Sigmoid colon (tissue), 7 donors: Measurements from ENCODE around the gene HDLBP. TPM values are rescaled to one million over a fixed set of nuclear protein-coding genes. Genes with fewer than 3 reads are reported as not detected.
A peak's percentile ranks its signal among the peaks of the same experiment; 100 is the strongest.

Experiments
- DNase-seq: peaks from one replicate; pipeline ENCODE4 v3.0.0-alpha.2; 2019
- H3K27ac ChIP-seq, 4 donors: fragments of 200-600 bp; sonication (generic); one replicate each; pipeline ENCODE4 v1.5.1; 2016 to 2019; ENCODE audit warnings: mild to moderate bottlenecking in 1 of 4
- H3K27me3 ChIP-seq, 3 donors: fragments of 200-600 bp; sonication (generic); one replicate each; pipeline ENCODE4 v1.5.1; 2019; ENCODE audit warnings: mild to moderate bottlenecking in 1 of 3
- H3K36me3 ChIP-seq, 4 donors: fragments of 200-600 bp; sonication (generic); one replicate each; pipeline ENCODE4 v1.5.1; 2016 to 2019
- H3K4me1 ChIP-seq, 4 donors: fragments of 200-600 bp; sonication (generic); one replicate each; pipeline ENCODE4 v1.5.1; 2017 to 2019
- H3K4me3 ChIP-seq, 4 donors: fragments of 200-600 bp; sonication (generic); one replicate each; pipeline ENCODE4 v1.5.1; 2017 to 2019; ENCODE audit warnings: mild to moderate bottlenecking in 2 of 4, moderate library complexity in 1 of 4
- H3K9me3 ChIP-seq, 4 donors: fragments of 200-600 bp in 3 of 4; sonication (generic) in 3 of 4; one replicate each; pipeline versions ENCODE4 v1.5.1 to v1.6.1; 2013 to 2019
- CTCF ChIP-seq, 4 experiments: fragments of 450-650 bp in 3 of 4; fragments of 200-600 bp in 1 of 4; IDR thresholded peaks; one replicate each; pipeline ENCODE4 v1.5.1; 2016 to 2019; ENCODE audit warnings: antibody characterized with exemption in 4 of 4, mild to moderate bottlenecking in 3 of 4, moderate library complexity in 2 of 4
- EP300 ChIP-seq, 4 donors: sonication (generic); formaldehyde crosslinking; IDR thresholded peaks; one replicate each; pipeline ENCODE4 v1.6.1; 2017; ENCODE audit warnings: antibody characterized with exemption in 4 of 4
- POLR2A ChIP-seq, 2 donors: fragments of 450-650 bp; IDR thresholded peaks; one replicate each; pipeline ENCODE4 v1.6.1; 2016; ENCODE audit warnings: antibody characterized with exemption in 2 of 2, mild to moderate bottlenecking in 2 of 2, moderate library complexity in 2 of 2
- POLR2AphosphoS5 ChIP-seq, 4 donors: sonication (generic); formaldehyde crosslinking; IDR thresholded peaks; one replicate each; pipeline ENCODE4 v1.6.1; 2017; ENCODE audit warnings: antibody characterized with exemption in 4 of 4
- WGBS, 2 donors: extraction: QIAGEN DNeasy Blood & Tissue Kit; methylation state at CpG; one replicate each; pipeline ENCODE4 v1.1.7; 2013; 5-methylcytosine and 5-hydroxymethylcytosine counted together
- intact Hi-C: fragments of 100-400 bp; cut with DNase I; formaldehyde crosslinking; loops from one replicate; pipeline ENCODE4 v1.15.1; 2023
- polyA plus RNA-seq, 3 donors: library from polyadenylated mRNA; stranded (reverse); fragments of 200-250 nt; gene quantifications; one replicate each; pipeline ENCODE4 v1.2.3, GENCODE V29; 2013
- total RNA-seq, 4 donors: library from RNA; depleted of rRNA; stranded (reverse); fragments of >200 nt; gene quantifications; one replicate each; pipeline ENCODE4 v1.1.0, GENCODE V29; 2016
- donor health status: healthy with polysubstance abuse.
- donor health status: Bipolar disorder and iron deficiency.
- donor health status: healthy.

HDLBP gene
- total and polyA plus RNA-seq, 7 donors: 115 to 281 (median 201) TPM

GRCh38 chr2:241349941-241350340, 34.5 kb upstream of the HDLBP start:
- Histone ChIP-seq H3K4me1 (peaks cover 0 to 4% (median 3%) of the 10 kb centered on the region in 4 donors), H3K27ac (no peak overlapping the region), H3K9me3 (no peaks in the 10 kb centered on the region), H3K4me3 (no peak overlapping the region), H3K36me3 (peaks cover 19 to 91% (median 65%) of the 10 kb centered on the region in 4 donors), H3K27me3 (no peaks in the 10 kb centered on the region)
- no peak for DNase-seq
- intact Hi-C loops: loop anchor here (10.0 kb wide), 2 partner anchors 285 to 355 kb away; partner anchors contain the start of genes ATG4B, ING5 and THAP4
- no peak for TF ChIP-seq EP300 (IDR thresholded peaks at IDR 0.05)
- 94 to 97% methylated on average over 8 of the region's 8 CpGs for WGBS, 2 donors

GRCh38 chr2:241344925-241345651, 29.6 kb upstream of the HDLBP start:
- H3K36me3 ChIP-seq: peaks cover 26 to 96% (median 72%) of the 10 kb centered on the region in 4 donors
- WGBS, 2 donors: 86 to 91% methylated on average over 9 of the region's 9 CpGs
- H3K4me3 ChIP-seq: no peak overlapping the region
- no peaks in the 10 kb centered on the region for H3K27me3 ChIP-seq
- H3K4me1 ChIP-seq: peaks cover 0 to 8% (median 2%) of the 10 kb centered on the region in 4 donors
- H3K9me3 ChIP-seq: no peaks in the 10 kb centered on the region
- no peak for TF ChIP-seq CTCF (IDR thresholded peaks at IDR 0.05)
- no peak for TF ChIP-seq EP300 (IDR thresholded peaks at IDR 0.05)
- no peak for TF ChIP-seq POLR2A (IDR thresholded peaks at IDR 0.05)
- TF ChIP-seq POLR2AphosphoS5 (IDR thresholded peaks at IDR 0.05): no peak
- intact Hi-C loops: no loop called here
- no peak overlapping the region for H3K27ac ChIP-seq
- DNase-seq: no peak

DNA sequence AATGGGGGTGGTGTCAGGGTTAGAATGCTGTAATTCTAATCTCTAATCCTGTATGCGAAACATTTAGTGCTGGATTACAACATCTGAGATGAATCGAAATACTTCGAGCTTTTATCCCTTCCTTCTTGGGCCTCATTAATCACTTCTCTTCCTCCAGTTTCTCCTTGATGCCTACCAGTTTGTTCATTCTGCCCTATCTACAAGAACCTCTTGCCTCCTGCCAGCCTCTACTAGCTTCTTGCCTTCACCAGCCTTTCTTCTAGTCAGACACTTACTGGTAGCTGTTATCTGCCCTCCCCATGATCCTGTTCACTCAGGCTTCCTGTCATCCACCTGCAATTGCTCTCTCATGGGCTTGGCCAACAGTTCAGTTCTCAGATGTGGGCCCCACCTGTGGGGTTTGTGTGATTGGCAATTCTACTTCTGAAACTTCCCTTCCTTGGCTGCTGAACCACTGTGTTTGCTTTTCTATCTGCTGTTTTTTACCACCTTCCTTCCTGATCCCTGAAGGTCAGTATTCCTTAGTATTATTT, 25.2 kb upstream of the HDLBP start:
- peaks cover 0 to 12% (median 4%) of the 10 kb centered on the region in 4 donors for H3K4me1 ChIP-seq
- peaks cover 17 to 88% (median 53%) of the 10 kb centered on the region in 4 donors for H3K36me3 ChIP-seq
- TF ChIP-seq EP300 (IDR thresholded peaks at IDR 0.05): no peak
- no peak for TF ChIP-seq POLR2AphosphoS5 (IDR thresholded peaks at IDR 0.05)
- no peak for TF ChIP-seq CTCF (IDR thresholded peaks at IDR 0.05)
- TF ChIP-seq POLR2A (IDR thresholded peaks at IDR 0.05): no peak
- H3K4me3 ChIP-seq: no peak overlapping the region
- no peak for DNase-seq
- WGBS, 2 donors: 83 to 89% methylated on average over 3 of the region's 3 CpGs
- intact Hi-C loops: no loop called here
- peak overlapping the region; percentile 39 to 73 (median 48) for H3K27ac ChIP-seq
- no peaks in the 10 kb centered on the region for H3K9me3 ChIP-seq
- H3K27me3 ChIP-seq: no peaks in the 10 kb centered on the region

GRCh38 chr2:241339839-241340630, 24.6 kb upstream of the HDLBP start:
- Histone ChIP-seq H3K27ac (peak overlapping the region in 3 of 4 donors; percentile 39 to 73 (median 48)), H3K27me3 (no peaks in the 10 kb centered on the region), H3K36me3 (peaks cover 17 to 88% (median 51%) of the 10 kb centered on the region in 4 donors), H3K4me1 (peaks cover 0 to 12% (median 4%) of the 10 kb centered on the region in 4 donors), H3K4me3 (no peak overlapping the region), H3K9me3 (no peaks in the 10 kb centered on the region)
- 71 to 73% methylated on average over 8 of the region's 8 CpGs for WGBS, 2 donors
- no peak for TF ChIP-seq POLR2AphosphoS5 (IDR thresholded peaks at IDR 0.05)
- no peak for TF ChIP-seq CTCF (IDR thresholded peaks at IDR 0.05)
- no peak for TF ChIP-seq POLR2A (IDR thresholded peaks at IDR 0.05)
- TF ChIP-seq EP300 (IDR thresholded peaks at IDR 0.05): no peak
- no peak for DNase-seq
- intact Hi-C loops: no loop called here

DNA sequence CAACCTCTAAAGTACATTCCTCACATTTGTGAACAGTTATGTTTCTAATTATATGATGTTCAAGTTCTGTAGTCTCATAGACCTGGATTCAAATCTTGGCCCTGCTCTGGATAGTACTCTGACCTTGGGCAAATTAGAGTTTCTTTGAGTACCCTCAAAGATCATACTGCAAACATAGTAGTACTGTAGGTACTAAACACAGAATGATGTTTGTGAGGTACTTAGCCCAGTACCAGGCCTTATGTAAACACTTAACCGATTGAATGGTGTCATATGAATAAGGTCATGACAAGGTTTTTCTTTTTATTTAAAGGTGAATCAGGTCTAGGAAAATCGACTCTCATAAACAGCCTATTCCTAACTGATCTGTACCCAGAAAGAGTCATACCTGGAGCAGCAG, 19.3 kb upstream of the HDLBP start:
- Histone ChIP-seq H3K9me3 (no peaks in the 10 kb centered on the region), H3K4me3 (no peak overlapping the region), H3K36me3 (peaks cover 3 to 72% (median 21%) of the 10 kb centered on the region in 4 donors), H3K27me3 (no peaks in the 10 kb centered on the region), H3K4me1 (peaks cover 0 to 4% (median 2%) of the 10 kb centered on the region in 4 donors), H3K27ac (no peak overlapping the region)
- intact Hi-C loops: no loop called here
- no peak for DNase-seq
- TF ChIP-seq POLR2AphosphoS5 (IDR thresholded peaks at IDR 0.05) (no peak), POLR2A (IDR thresholded peaks at IDR 0.05) (no peak), CTCF (IDR thresholded peaks at IDR 0.05) (no peak), EP300 (IDR thresholded peaks at IDR 0.05) (no peak)
- WGBS, 2 donors: 54 to 79% methylated on average over 2 of the region's 2 CpGs
